Neutrophil (primary cell): ENCODE results near the gene NEGR1.

Experiments used
- H3K27ac ChIP-seq: fragments of 200-600 bp; sonication (generic); 2 replicates; pipeline ENCODE4 v1.5.1; 2016; ENCODE audit warnings: mild to moderate bottlenecking, moderate library complexity
- H3K27me3 ChIP-seq: fragments of 200-600 bp; sonication (generic); 2 replicates; pipeline ENCODE4 v1.6.0; 2016; ENCODE audit warnings: mild to moderate bottlenecking
- H3K36me3 ChIP-seq: fragments of 200-600 bp; sonication (generic); 2 replicates; pipeline ENCODE4 v1.5.1; 2017
- H3K4me1 ChIP-seq, 2 experiments: fragments of 200-600 bp in 1 of 2; sonication (generic) in 1 of 2; 1 replicate in 1 of 2; 2 replicates in 1 of 2; pipeline versions ENCODE4 v1.5.1 to v1.6.1; 2013 to 2016; ENCODE audit warnings: low read depth in 1 of 2, low read length in 1 of 2, mild to moderate bottlenecking in 1 of 2, moderate library complexity in 1 of 2; ENCODE audit not compliant: control insufficient read depth in 1 of 2, insufficient read depth in 1 of 2
- H3K4me3 ChIP-seq, 2 experiments: fragments of 200-600 bp in 1 of 2; sonication (generic) in 1 of 2; 1 replicate in 1 of 2; 2 replicates in 1 of 2; pipeline ENCODE4 v1.5.1; 2013 to 2016; ENCODE audit warnings: low read depth in 1 of 2, low read length in 1 of 2, mild to moderate bottlenecking in 1 of 2, moderate library complexity in 1 of 2
- H3K9me3 ChIP-seq: fragments of 200-600 bp; sonication (generic); 2 replicates; pipeline ENCODE4 v1.5.1; 2016
- CTCF ChIP-seq: fragments of 200-600 bp; sonication (generic); IDR thresholded peaks from 2 replicates; pipeline ENCODE4 v1.5.1; 2016; ENCODE audit warnings: antibody characterized with exemption

The NEGR1 gene

GRCh38 chr1:71783071-71783470, 499.3 kb downstream of the NEGR1 start:
- Histone ChIP-seq H3K9me3 (no peaks in the 10 kb centered on the region), H3K27ac (no peak overlapping the region), H3K4me3 (no peak overlapping the region), H3K27me3 (no peaks in the 10 kb centered on the region), H3K4me1 (no peaks in the 10 kb centered on the region), H3K36me3 (no peaks in the 10 kb centered on the region)
- no peak for TF ChIP-seq CTCF

GRCh38 chr1:71781450-71781849, 500.9 kb downstream of the NEGR1 start:
- no peaks in the 10 kb centered on the region for H3K4me1 ChIP-seq
- no peaks in the 10 kb centered on the region for H3K9me3 ChIP-seq
- no peak for TF ChIP-seq CTCF
- no peaks in the 10 kb centered on the region for H3K36me3 ChIP-seq
- no peaks in the 10 kb centered on the region for H3K27me3 ChIP-seq
- no peak overlapping the region for H3K4me3 ChIP-seq
- H3K27ac ChIP-seq = no peak overlapping the region

GRCh38 chr1:71780681-71781080, 501.7 kb downstream of the NEGR1 start:
- H3K4me1 ChIP-seq = no peaks in the 10 kb centered on the region
- no peaks in the 10 kb centered on the region for H3K36me3 ChIP-seq
- no peaks in the 10 kb centered on the region for H3K9me3 ChIP-seq
- no peak overlapping the region for H3K4me3 ChIP-seq
- no peaks in the 10 kb centered on the region for H3K27me3 ChIP-seq
- H3K27ac ChIP-seq = no peak overlapping the region
- TF ChIP-seq CTCF = no peak

- no peaks in the 10 kb centered on the region for H3K36me3 ChIP-seq
- no peak overlapping the region for H3K4me3 ChIP-seq
- TF ChIP-seq CTCF = no peak
- no peaks in the 10 kb centered on the region for H3K9me3 ChIP-seq
- no peaks in the 10 kb centered on the region for H3K4me1 ChIP-seq
- no peaks in the 10 kb centered on the region for H3K27me3 ChIP-seq
- no peak overlapping the region for H3K27ac ChIP-seq
Observed at GRCh38 chr1:71778940-71779339, 503.4 kb downstream of the NEGR1 start.

GRCh38 chr1:71777094-71777493, 505.2 kb downstream of the NEGR1 start:
- Histone ChIP-seq H3K4me3 (no peak overlapping the region), H3K4me1 (no peaks in the 10 kb centered on the region), H3K9me3 (no peaks in the 10 kb centered on the region), H3K27me3 (no peaks in the 10 kb centered on the region), H3K36me3 (no peaks in the 10 kb centered on the region), H3K27ac (no peak overlapping the region)
- TF ChIP-seq CTCF = no peak

GRCh38 chr1:71774705-71775104, 507.6 kb downstream of the NEGR1 start:
- Histone ChIP-seq H3K4me3 (no peak overlapping the region), H3K4me1 (no peaks in the 10 kb centered on the region), H3K36me3 (no peaks in the 10 kb centered on the region)

More at GRCh38 chr1:71774705-71775104, 507.6 kb downstream of the NEGR1 start:
- no peak overlapping the region for H3K27ac ChIP-seq
- no peaks in the 10 kb centered on the region for H3K27me3 ChIP-seq
- no peak for TF ChIP-seq CTCF
- no peaks in the 10 kb centered on the region for H3K9me3 ChIP-seq
